MM.1S (cell line): ENCODE measurements around the gene GNG13.

Experiments
- CTCF ChIP-seq: fragments of 300-600 bp; sonication (generic); IDR thresholded peaks from 2 replicates; pipeline ENCODE4 v1.5.1; 2016; ENCODE audit warnings: antibody characterized with exemption, low read length, mixed read lengths
- EZH2phosphoT487 ChIP-seq: fragments of 300-600 bp; sonication (generic); IDR thresholded peaks from 2 replicates; pipeline ENCODE4 v1.6.1; 2018; ENCODE audit warnings: antibody characterized with exemption, low read length

- TF ChIP-seq CTCF (no peak), EZH2phosphoT487 (no peak)
These were observed 7.1 kb downstream of the GNG13 start for GRCh38 chr16:793414-793813.
